ENCODE results near the gene ARRDC4. TPM values are rescaled to one million over a fixed set of nuclear protein-coding genes. Genes with fewer than 3 reads are reported as not detected.

ARRDC4 gene
- total RNA-seq, 3 donors from 2014 or later, result 49.6 to 164 (median 51.5) TPM

DNA sequence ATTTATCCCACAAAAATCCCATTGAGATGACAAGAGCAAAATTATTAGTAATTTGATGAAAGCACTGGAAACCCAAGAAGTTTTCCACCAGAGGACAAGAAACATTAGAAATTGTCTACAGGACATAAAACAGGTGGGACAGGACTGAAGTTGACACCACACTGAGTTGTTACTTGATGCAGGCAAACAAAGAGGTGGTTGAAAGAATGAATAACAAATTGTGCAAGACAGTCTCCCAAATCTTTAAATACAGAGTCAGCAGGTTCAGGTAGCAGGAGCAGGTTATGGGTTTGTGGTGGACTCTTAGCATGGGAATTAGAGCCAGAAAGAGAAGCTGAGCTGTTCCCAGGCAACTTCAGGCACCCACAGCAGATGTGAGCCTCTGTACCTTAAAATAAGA, 30.3 kb upstream of the ARRDC4 start:
- Histone ChIP-seq H3K9me3 (peaks cover 4% of the 10 kb centered on the region), H3K36me3 (ENCODE audit: low read depth) (no peaks in the 10 kb centered on the region), H3K4me3 (no peak overlapping the region), H3K4me1 (ENCODE audit: low read depth) (no peaks in the 10 kb centered on the region)
- TF ChIP-seq, protein P1, sequence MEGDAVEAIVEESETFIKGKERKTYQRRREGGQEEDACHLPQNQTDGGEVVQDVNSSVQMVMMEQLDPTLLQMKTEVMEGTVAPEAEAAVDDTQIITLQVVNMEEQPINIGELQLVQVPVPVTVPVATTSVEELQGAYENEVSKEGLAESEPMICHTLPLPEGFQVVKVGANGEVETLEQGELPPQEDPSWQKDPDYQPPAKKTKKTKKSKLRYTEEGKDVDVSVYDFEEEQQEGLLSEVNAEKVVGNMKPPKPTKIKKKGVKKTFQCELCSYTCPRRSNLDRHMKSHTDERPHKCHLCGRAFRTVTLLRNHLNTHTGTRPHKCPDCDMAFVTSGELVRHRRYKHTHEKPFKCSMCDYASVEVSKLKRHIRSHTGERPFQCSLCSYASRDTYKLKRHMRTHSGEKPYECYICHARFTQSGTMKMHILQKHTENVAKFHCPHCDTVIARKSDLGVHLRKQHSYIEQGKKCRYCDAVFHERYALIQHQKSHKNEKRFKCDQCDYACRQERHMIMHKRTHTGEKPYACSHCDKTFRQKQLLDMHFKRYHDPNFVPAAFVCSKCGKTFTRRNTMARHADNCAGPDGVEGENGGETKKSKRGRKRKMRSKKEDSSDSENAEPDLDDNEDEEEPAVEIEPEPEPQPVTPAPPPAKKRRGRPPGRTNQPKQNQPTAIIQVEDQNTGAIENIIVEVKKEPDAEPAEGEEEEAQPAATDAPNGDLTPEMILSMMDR (IDR thresholded peaks at IDR 0.05), result no peak
- intact Hi-C loops (cut with DNase I, micrococcal nuclease), result no loop called here
- no peak for DNase-seq
- ATAC-seq, result no peak

DNA sequence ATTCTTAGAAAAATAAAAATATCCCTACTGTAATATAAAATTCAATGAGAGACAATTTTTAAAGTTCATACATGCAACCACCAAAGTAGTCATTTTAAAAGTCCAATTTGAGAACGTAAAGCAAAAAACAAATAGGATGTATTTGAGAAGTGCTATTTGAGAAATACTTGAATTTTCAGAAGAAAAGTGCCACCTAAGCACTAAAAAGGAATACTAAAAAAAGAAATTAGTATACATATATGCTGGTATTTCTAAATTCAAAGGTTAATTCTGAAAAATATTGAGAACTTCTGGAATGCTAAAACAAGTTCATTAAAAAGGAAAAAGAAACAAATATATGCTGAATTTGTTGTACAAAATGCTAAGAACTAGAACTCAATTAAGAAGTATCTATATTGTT, 29.2 kb upstream of the ARRDC4 start:
- ATAC-seq (no peak), DNase-seq (no peak)
- intact Hi-C loops (cut with DNase I, micrococcal nuclease), result no loop called here
- Histone ChIP-seq H3K4me3 (no peak overlapping the region), H3K4me1 (ENCODE audit: low read depth) (no peaks in the 10 kb centered on the region), H3K9me3 (peaks cover 4% of the 10 kb centered on the region), H3K36me3 (ENCODE audit: low read depth) (no peaks in the 10 kb centered on the region)
- TF ChIP-seq, protein P1 (IDR thresholded peaks at IDR 0.05), result no peak

DNA sequence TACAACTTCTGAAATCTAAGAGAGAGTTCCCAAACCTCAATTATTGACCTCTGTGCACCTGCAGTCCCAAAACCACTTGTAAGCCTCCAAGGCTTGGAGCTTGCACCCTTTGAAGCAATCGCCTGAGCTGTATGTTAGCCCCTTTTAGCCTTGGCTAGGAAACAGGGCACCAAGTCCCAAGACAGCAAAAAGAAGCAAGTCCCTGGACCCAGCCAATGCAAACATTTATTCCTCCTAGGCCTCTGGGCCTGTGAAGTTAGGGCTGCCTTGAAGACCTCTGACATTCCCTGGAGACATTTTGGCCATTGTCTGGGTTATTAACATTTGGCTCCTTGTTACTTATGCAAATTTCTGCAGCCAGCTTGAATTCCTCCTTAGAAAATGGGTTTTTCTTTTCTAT, 26.9 kb upstream of the ARRDC4 start:
- TF ChIP-seq, protein P1 (IDR thresholded peaks at IDR 0.05), result no peak

DNA sequence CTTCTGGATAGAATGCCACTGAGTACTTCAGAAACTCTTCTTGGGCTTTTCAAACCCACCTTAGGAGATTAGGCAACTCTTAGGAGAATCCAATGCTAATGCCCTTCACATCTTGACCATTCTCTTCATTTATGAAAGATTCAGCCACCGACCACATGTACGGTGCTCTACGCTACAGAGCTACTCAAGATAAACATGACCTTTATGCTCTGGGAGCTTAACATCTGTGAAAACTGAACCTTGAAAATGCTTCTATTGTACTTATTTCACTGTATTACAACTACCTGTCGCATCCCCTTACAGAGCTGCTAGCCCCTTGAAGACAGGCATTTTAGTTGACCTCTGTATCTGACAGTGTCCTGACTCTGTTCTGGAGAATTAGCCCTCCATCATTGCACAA, 19.5 kb upstream of the ARRDC4 start:
- no peak for ATAC-seq
- intact Hi-C loops (cut with DNase I, micrococcal nuclease), result no loop called here

More for the DNA sequence above, 26.9 kb upstream of the ARRDC4 start:
- no peaks in the 10 kb centered on the region for H3K36me3 ChIP-seq (ENCODE audit: low read depth)
- peaks cover 4% of the 10 kb centered on the region for H3K9me3 ChIP-seq
- no peak for ATAC-seq
- no peaks in the 10 kb centered on the region for H3K4me1 ChIP-seq (ENCODE audit: low read depth)
- DNase-seq, result no peak
- no peak overlapping the region for H3K4me3 ChIP-seq
- intact Hi-C loops (cut with DNase I, micrococcal nuclease), result no loop called here

DNA sequence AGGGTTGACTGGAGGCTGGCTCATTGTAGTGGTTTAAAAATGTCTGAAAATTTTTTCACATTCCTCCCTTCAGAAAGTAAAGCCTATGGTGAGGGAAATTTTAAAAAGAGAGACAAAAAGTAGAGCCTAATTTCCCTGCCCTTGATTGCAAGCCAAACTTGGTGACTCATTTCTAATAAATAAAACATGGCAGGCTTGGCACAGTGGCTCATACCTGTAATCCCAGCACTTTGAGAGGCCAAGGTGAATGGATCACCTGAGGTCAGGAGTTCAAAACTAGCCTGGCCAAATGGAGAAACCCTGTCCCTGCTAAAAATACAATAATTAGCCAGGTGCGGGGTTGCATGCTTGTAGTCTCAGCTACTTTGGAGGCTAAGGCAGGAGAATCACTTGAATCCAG, 18.9 kb upstream of the ARRDC4 start:
- no peak for ATAC-seq
- intact Hi-C loops (cut with DNase I, micrococcal nuclease), result no loop called here

More for the DNA sequence above, 19.5 kb upstream of the ARRDC4 start:
- no peaks in the 10 kb centered on the region for H3K36me3 ChIP-seq (ENCODE audit: low read depth)
- no peak overlapping the region for H3K4me3 ChIP-seq
- no peak for DNase-seq
- H3K9me3 ChIP-seq, result no peaks in the 10 kb centered on the region
- H3K4me1 ChIP-seq (ENCODE audit: low read depth), result no peaks in the 10 kb centered on the region
- TF ChIP-seq, protein P1 (IDR thresholded peaks at IDR 0.05), result no peak

More for the DNA sequence above, 18.9 kb upstream of the ARRDC4 start:
- DNase-seq, result no peak
- TF ChIP-seq, protein P1 (IDR thresholded peaks at IDR 0.05), result no peak
- Histone ChIP-seq H3K4me1 (ENCODE audit: low read depth) (no peaks in the 10 kb centered on the region), H3K9me3 (no peaks in the 10 kb centered on the region), H3K4me3 (no peak overlapping the region), H3K36me3 (ENCODE audit: low read depth) (no peaks in the 10 kb centered on the region)
